HL-60/S4 (cell line): ENCODE data around the gene PAX6.

Experiments
- in situ Hi-C: fragments of 300-500 bp; cut with MboI; formaldehyde crosslinking; loops from 2 replicates; pipeline ENCODE4 v1.14.3; 2022; ENCODE audit warnings: low sequenced_read_pairs

The PAX6 gene

GRCh38 chr11:31810779-31811647 is at the start of gene PAX6:
Gene PAX6, minus strand, starts transcription at chr11:31811322. Its CDS starts 4,911 bp downstream, at chr11:31806411.
- in situ Hi-C loops, result no loop called here

GRCh38 chr11:31860391-31860790 is 49.3 kb upstream of the PAX6 start:
- in situ Hi-C loops, result loop anchor here (25.0 kb wide), 2 partner anchors 302 to 473 kb away; no protein-coding TSS in a partner anchor

DNA sequence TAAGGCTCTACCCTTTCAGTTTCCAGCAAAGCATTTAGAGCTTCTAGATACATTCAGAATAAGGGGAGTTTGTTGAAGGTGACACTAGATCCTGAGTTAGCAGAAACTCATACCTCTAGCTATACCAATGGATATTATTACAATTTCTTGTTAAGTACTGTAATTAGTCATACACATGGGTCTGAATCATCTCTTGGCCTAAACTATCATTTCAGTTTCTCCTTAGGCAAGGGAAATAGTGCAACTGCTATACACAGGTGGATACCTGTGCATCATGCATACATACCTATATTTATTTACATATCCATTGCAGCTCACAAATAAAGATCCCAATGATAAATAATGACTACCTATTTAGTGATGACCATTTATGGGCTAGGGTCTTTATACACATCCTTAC is 45.1 kb upstream of the PAX6 start:
- in situ Hi-C loops, result loop anchor here (25.0 kb wide), 2 partner anchors 306 to 469 kb away; no protein-coding TSS in a partner anchor

- in situ Hi-C loops, result loop anchor here (25.0 kb wide), 2 partner anchors 307 to 468 kb away; no protein-coding TSS in a partner anchor
These were observed 44.3 kb upstream of the PAX6 start for GRCh38 chr11:31855466-31855865.

- in situ Hi-C loops, result loop anchor here (25.0 kb wide), 2 partner anchors 312 to 463 kb away; no protein-coding TSS in a partner anchor
These were observed 39.2 kb upstream of the PAX6 start for GRCh38 chr11:31850365-31850764.

DNA sequence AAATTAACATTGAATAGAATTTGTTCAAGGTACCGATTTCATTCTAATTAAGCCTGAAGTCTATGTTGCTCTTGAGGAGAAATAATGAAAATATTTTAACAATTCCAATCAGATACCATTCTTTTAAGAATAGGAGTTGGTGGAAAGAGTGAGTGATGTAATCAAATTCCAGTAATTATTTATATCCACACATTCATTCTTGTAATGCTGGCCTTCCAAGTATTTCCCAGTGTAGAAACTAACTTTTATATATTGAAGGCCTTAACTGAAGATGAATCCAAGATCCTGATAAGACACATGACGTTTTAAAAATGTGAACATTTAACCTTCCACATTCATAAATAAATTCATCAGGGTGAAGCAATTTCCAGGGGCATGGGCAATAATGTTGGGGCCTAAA is 36.6 kb upstream of the PAX6 start:
- in situ Hi-C loops, result no loop called here

GRCh38 chr11:31845331-31845730 is 34.2 kb upstream of the PAX6 start:
- in situ Hi-C loops, result no loop called here

GRCh38 chr11:31844351-31844750 is 33.2 kb upstream of the PAX6 start:
- in situ Hi-C loops, result no loop called here

DNA sequence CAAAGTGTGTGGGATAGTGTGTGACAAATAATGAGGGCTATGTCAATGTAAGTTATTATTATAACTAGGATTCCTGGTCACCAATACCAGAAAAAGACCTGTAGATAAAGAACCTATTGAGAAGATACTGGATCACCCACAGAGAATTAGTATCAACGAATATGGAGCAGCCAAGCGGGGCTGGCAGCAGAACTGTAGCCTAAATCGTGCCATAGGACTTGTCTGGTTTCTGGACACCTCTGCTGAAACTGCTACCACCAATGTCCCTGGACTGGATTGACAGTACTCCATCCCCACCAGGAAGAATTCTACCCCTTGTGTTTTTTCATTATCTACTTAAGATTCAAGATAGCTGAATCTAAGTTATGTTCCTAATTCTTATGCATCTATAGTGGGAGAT is 30.3 kb upstream of the PAX6 start:
- in situ Hi-C loops, result no loop called here

GRCh38 chr11:31834237-31834636 is 23.1 kb upstream of the PAX6 start:
- in situ Hi-C loops, result no loop called here

- in situ Hi-C loops, result no loop called here
These were observed 19.3 kb upstream of the PAX6 start for GRCh38 chr11:31830406-31830805.

GRCh38 chr11:31828217-31828616 is 17.1 kb upstream of the PAX6 start:
- in situ Hi-C loops, result no loop called here

- in situ Hi-C loops, result no loop called here
These were observed 16.5 kb upstream of the PAX6 start for GRCh38 chr11:31827455-31828206.

- in situ Hi-C loops, result no loop called here
These were observed 15.7 kb upstream of the PAX6 start for GRCh38 chr11:31826536-31827438.

GRCh38 chr11:31825838-31826484 is 14.8 kb upstream of the PAX6 start:
- in situ Hi-C loops, result no loop called here

- in situ Hi-C loops, result no loop called here
These were observed 14.0 kb upstream of the PAX6 start for GRCh38 chr11:31824879-31825837.

- in situ Hi-C loops, result no loop called here
These were observed 13.3 kb upstream of the PAX6 start for GRCh38 chr11:31824332-31824878.

DNA sequence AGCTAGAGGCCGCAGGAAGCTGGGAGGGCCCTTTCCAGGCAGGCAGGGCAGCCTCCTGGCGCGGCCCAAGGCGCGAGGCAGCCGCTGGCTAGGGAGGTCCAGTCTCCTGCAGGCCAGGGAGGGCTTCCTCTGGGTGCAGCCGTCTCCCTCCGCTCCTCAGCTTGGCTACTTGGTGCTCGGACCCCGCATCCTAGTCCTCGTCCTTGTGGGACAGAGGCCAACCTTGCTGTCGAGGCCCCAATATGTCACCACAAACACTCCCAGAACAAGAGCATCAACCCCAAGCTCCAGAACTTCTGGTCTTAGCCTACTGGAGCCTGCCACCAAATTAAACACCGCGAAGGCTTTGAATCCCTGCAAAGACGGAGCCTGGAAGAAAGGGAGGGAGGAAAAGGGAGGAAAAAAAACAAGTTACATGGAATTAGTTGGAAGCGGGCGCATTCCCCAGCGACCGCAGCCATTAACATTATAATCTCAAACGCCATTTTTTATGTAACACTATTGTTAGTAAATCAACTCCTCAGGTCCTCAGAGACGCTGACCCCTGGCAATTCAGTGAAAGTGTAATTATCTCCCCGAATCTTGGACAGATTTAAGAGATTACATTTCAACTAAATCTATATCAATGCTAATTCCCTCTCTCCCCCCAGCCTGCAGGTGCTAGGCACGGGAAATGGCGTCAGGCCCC is 12.7 kb upstream of the PAX6 start:
- in situ Hi-C loops, result no loop called here
